ENCODE data around the gene PLK5.

Gene PLK5

DNA sequence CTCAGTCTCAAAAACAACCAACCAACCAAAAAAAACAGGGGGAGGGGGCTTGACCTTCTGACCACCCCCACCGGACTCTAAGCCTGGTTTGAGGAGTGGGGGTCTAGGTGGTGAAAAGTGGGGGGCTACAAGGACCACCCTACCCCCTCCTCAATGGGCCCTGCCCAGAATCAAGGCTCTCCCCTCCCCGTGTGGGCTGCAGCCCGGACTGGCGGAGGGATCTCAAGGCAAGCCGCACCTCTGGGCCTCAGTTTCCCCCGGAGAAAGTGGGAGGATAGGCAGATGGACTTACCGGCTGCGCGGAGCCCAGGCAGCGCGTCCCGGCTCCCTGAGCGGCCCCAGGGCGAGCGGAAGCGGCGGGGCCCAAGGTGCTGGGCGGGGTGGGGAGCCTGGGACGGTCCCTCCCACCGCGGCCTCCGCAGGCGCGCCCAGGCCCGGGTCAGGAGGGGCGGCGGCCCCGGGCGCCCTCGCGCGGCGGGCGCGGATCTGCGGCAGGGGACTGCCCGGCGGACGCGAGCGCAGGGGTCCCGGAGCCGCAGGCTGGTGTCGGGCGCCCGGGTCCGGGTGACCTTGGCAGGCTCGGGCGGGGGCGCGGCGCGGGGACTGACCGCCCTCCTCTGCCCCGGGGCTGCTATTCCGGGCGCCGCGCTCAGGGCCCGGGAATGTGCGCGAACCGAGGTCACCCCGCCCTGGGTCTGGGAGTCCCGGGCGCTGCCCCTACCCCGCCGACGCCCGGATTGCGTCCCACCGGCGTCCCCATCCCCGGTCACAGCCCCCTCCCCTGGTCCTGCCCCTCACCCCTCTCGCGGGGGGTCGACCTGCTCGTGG, 11.0 kb upstream of the PLK5 start, which contains the start of gene ADAMTSL5:
ADAMTSL5 (minus strand) TSS at position 349 of the 828 bp plus-strand sequence. CDS start 2,076 bp downstream, outside the sequence.
- Histone ChIP-seq H2AFZ (ENCODE audit: low read length) (no peak within 1 kb of the TSS), H3K79me2 (ENCODE audit: insufficient read depth, low read length) (no peaks in the 10 kb centered on the region), H3K27me3 (ENCODE audit: insufficient read depth, low read length, poor library complexity, severe bottlenecking) (no peaks in the 10 kb centered on the region), H3K4me3 (ENCODE audit: low read length, poor library complexity, severe bottlenecking) (no peak within 1 kb of the TSS), H4K20me1 (ENCODE audit: insufficient read depth, low read length, poor library complexity, severe bottlenecking) (no peaks in the 10 kb centered on the region), H3K4me1 (ENCODE audit: insufficient read depth, low read length, poor library complexity, severe bottlenecking) (peaks cover 4% of the 10 kb centered on the region), H3K36me3 (ENCODE audit: insufficient read depth, low read length) (no peaks in the 10 kb centered on the region), H3K4me2 (ENCODE audit: low read depth, low read length, poor library complexity, severe bottlenecking) (no peak within 1 kb of the TSS), H3K9ac (ENCODE audit: low read depth, low read length, poor library complexity, severe bottlenecking) (no peak within 1 kb of the TSS), H3F3A (ENCODE audit: low read depth) (0 out of 2 replicates have a peak, but pooled peaks cover 4% of the 10 kb centered on the region), H3K9me2 (replicated peaks; ENCODE audit: low read depth, low read length) (no peaks in the 10 kb centered on the region), H3K9me3 (ENCODE audit: insufficient read depth, low read depth, low read length) (no peaks in the 10 kb centered on the region)
- TF ChIP-seq CTCF (conservative IDR thresholded peaks at IDR 0.05; ENCODE audit: low read length) (no peak), EZH2phosphoT487 (IDR thresholded peaks at IDR 0.05; ENCODE audit: borderline replicate concordance) (no peak)

- Histone ChIP-seq H3K4me2 (ENCODE audit: low read depth, low read length, poor library complexity, severe bottlenecking) (no peak overlapping the region), H3F3A (ENCODE audit: low read depth) (0 out of 2 replicates have a peak, but pooled peaks cover under 1% of the 10 kb centered on the region), H3K4me1 (ENCODE audit: insufficient read depth, low read length, poor library complexity, severe bottlenecking) (no peaks in the 10 kb centered on the region), H4K20me1 (ENCODE audit: insufficient read depth, low read length, poor library complexity, severe bottlenecking) (no peaks in the 10 kb centered on the region), H3K36me3 (ENCODE audit: insufficient read depth, low read length) (no peaks in the 10 kb centered on the region), H3K27me3 (ENCODE audit: insufficient read depth, low read length, poor library complexity, severe bottlenecking) (no peaks in the 10 kb centered on the region), H3K79me2 (ENCODE audit: insufficient read depth, low read length) (no peaks in the 10 kb centered on the region), H3K9me2 (replicated peaks; ENCODE audit: low read depth, low read length) (no peaks in the 10 kb centered on the region), H3K9ac (ENCODE audit: low read depth, low read length, poor library complexity, severe bottlenecking) (no peak overlapping the region), H3K9me3 (ENCODE audit: insufficient read depth, low read depth, low read length) (no peaks in the 10 kb centered on the region), H3K4me3 (ENCODE audit: low read length, poor library complexity, severe bottlenecking) (no peak overlapping the region), H2AFZ (ENCODE audit: low read length) (no peak overlapping the region)
- TF ChIP-seq EZH2phosphoT487 (IDR thresholded peaks at IDR 0.05; ENCODE audit: borderline replicate concordance) (no peak), CTCF (conservative IDR thresholded peaks at IDR 0.05; ENCODE audit: low read length) (peak; percentile 64)
These were observed 10.2 kb upstream of the PLK5 start for GRCh38 chr19:1513499-1514294.

DNA sequence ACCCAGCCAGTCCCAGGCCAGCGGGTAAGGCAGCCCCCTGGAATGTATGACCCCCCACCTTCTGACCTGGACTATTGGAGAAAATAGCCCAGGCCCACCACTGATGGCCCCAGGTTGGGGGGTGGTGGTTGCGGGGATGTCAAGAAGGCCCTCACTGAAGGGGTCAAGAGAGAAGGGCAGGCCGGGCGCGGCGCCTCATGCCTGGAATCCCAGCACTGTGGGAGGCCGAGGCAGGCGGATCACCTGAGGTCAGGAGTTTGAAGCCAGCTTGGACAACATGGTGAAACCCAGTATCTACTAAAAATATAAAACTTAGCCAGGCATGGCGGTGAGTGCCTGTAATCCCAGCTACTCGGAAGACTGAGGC, 9.6 kb upstream of the PLK5 start:
- TF ChIP-seq EZH2phosphoT487 (IDR thresholded peaks at IDR 0.05; ENCODE audit: borderline replicate concordance) = no peak
- no peak for TF ChIP-seq CTCF (conservative IDR thresholded peaks at IDR 0.05; ENCODE audit: low read length)
- Histone ChIP-seq H3K9ac (ENCODE audit: low read depth, low read length, poor library complexity, severe bottlenecking) (no peak overlapping the region), H3K9me2 (replicated peaks; ENCODE audit: low read depth, low read length) (no peaks in the 10 kb centered on the region), H3K27me3 (ENCODE audit: insufficient read depth, low read length, poor library complexity, severe bottlenecking) (no peaks in the 10 kb centered on the region), H3K4me3 (ENCODE audit: low read length, poor library complexity, severe bottlenecking) (no peak overlapping the region), H3K4me2 (ENCODE audit: low read depth, low read length, poor library complexity, severe bottlenecking) (no peak overlapping the region), H3K79me2 (ENCODE audit: insufficient read depth, low read length) (no peaks in the 10 kb centered on the region), H3K36me3 (ENCODE audit: insufficient read depth, low read length) (no peaks in the 10 kb centered on the region), H3K4me1 (ENCODE audit: insufficient read depth, low read length, poor library complexity, severe bottlenecking) (no peaks in the 10 kb centered on the region), H3F3A (ENCODE audit: low read depth) (no peaks in the 10 kb centered on the region), H3K9me3 (ENCODE audit: insufficient read depth, low read depth, low read length) (no peaks in the 10 kb centered on the region), H4K20me1 (ENCODE audit: insufficient read depth, low read length, poor library complexity, severe bottlenecking) (no peaks in the 10 kb centered on the region), H2AFZ (ENCODE audit: low read length) (no peak overlapping the region)
